GM19438 (cell line): ENCODE measurements around the gene BAZ1B.
"Not testable (repeated sequence)": the region's sequence is repeated elsewhere in the genome, so short reads cannot be mapped to it uniquely, and the experiment has no call there.

ENCODE experiments used
- ATAC-seq: cut with Tn5 transposase; IDR thresholded peaks from one replicate; pipeline ENCODE4 v1.9.1; 2021; ENCODE audit warnings: low read depth; ENCODE audit not compliant: unreplicated experiment

BAZ1B gene

DNA sequence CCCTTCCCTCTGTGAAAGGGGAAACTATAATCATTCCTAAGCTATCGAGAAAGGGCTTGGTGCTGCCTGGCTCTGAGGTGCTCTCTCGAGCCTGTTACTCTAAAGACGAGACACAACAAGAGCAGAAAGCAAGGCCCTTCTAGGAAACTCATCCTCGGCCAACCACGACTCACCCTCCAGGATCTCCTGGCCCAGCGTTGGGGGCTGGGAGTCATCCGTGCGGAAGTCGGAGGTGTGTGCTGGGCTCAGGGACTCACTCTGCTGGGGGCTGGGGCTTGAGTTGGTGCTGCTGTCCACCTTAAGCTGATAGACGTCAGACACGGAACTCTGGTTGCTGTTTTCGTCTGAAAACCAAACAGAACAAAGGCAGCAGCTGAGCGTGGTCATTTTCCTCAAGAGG, 17.6 kb upstream of the BAZ1B start:
- ATAC-seq: no peak

DNA sequence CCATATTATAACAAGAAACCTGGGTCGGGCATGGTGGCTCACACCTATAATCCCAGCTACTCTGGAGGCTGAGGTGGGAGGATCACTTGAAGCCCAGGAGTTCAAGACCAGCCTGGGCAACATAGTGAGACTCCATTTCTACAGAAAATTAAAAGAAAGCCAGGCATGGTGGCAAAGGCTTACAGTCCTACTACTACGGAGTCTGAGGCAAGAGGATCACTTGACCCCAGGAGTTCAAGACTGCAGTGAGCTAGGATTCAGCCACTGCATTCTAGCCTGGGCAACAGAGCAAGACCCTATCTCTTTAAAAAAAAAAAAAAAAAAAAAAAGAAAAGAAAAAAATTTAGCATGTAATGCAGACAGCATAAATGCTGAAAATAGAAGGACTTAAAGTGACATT, 16.4 kb upstream of the BAZ1B start:
- ATAC-seq: not testable (repeated sequence)

DNA sequence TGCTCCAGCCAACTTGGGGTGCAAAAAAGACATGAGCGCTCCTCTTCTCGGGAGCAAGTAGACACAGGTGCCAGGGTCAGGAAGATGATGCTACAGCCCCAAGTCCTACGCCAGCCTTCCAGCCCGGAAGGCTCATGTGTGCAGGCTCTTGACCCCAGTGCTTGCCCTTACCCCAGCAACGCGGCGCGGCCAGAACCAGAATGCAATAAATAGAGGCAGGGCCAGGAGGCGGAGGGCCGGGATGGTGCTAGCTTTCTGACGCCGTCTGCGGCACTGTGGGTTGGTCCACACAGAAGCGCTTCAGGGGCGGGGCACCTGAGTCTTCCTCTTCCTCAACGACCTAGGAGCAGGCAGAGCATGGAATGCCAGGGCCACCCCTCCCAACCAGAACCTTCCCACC, 15.0 kb upstream of the BAZ1B start:
- ATAC-seq: no peak

DNA sequence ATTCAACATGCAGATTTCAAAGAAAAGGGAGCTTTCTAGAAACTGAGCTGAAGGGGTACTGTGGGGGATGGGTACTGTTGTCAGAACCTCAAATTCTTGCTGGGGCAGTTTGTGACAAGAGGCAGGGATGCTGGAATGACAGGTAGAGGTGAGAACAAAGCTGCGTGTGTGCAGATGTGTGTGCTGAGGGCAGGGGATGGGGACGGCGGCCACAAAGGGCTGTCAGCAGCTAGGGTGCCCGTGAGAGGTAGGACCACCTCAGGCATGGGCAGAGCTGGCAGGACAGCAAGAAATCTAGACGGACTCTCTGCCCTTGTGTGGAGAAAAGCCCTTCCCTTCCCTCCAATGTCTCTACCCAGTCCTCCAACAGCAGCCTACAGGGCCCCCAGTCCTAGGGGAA, 14.4 kb upstream of the BAZ1B start:
- no peak for ATAC-seq

DNA sequence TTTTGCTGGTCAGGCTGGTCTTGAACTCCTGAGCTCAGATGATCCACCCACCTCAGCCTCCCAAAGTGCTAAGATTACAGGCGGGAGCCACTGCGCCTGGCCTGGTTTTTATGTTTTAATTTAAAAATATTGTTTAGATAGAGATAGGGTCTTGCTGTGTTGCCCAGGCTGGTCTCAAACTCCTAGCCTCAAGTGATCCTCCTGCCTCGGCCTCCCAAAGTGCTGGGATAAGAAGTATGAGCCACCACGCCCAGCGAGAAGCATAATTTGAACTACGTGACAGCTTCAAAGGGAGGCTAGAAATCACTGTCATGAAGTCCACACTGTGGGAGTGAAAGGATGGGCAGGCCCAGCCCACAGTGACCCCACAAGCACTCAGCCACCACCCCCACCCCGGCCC, 13.8 kb upstream of the BAZ1B start:
- not testable (repeated sequence) for ATAC-seq

DNA sequence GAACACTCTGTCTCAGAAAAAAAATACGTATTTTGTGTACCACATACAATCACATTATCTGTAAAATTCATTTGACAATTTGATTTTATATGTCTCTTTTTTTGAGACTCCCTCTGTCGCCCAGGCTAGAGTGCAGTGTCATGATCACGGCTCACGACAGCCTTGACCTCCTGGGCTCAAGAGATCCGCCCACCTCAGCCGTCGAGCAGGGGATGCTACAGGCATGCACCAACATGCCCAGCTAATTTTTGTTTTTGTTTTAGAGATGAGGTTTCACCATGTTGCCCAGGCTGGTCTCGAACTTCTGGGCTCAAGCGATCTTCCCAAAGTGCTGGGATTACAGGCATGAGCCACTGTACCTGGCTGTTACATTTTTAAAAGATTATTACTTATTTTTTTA, 11.6 kb upstream of the BAZ1B start:
- no peak for ATAC-seq

DNA sequence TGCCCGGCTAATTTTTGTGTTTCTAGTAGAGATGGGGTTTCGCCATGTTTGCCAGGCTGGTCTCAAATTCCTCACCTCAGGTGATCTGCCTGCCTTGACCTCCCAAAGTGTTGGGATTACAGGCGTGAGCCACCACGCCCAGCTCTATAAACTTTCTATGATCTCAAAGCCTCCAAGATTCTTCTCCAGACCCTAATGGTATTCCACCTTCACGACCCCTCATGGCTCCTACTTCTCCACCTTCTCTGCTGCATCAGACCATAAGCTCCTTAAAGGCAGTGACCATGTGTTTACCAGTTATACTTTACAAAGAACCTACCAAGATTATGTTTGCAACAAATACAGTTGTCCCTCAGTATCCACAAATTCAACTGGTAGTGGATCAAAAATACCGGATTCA, 10.1 kb upstream of the BAZ1B start:
- no peak for ATAC-seq

DNA sequence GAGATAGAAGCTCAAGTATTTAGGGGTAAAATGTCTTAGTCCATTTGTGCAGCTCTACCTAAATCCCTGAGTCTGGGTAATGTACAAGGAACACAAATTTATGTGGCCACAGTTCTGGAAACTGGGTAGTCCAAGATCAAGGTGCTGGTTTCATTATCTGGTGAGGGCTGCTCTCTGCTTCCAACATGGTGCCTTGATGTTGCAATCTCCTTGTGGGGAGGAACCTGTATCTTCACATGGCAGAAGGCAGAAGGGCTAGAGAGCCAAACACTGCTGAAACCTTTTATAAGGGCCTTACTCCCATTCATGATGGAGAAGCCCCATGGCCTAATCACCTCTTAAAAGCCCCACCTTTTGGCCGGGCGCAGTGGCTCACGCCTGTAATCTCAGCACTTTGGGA, 8.7 kb upstream of the BAZ1B start:
- no peak for ATAC-seq

DNA sequence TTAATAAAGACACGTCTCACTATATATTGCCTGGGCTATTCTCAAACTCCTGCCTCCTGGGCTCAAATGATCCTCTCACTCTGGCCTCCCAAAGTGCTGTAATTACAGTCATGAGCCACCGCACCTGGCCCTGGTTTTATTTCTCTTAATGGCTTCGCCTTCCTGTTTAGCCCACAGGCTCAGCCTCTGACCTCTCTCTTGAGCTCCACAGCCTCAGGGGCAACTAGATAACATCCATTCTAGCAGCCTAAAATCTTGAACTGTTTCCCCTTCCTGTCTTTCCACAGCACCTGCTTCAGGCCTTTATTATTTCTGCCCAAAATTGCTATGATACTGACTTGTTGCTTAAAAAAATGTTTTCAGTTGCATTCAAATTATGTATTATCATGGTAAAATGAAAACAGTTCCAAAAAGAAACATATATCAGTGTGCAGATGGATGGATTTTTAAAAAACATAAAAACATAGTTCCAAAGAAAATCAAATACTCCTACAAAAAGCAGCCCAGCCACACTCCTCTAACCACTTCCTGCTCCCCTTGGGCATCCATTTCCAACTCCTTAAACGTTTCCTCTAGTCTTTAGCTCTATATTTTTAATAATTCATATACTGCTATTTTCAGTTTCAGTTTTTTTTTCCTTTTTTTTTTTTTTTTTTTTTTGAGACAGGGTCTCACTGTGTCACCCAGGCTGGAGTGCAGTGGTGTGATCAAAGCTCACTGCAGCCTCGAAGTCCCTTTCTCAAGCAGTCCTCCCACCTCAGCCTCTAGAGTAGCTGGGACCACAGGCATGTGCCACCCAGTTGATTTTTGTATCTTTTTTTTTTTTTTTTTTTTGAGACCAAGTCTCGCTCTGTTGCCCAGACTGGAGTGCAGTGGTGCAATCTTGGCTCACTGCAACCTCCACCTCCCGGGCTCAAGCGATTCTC, 5.1 kb upstream of the BAZ1B start:
- no peak for ATAC-seq

DNA sequence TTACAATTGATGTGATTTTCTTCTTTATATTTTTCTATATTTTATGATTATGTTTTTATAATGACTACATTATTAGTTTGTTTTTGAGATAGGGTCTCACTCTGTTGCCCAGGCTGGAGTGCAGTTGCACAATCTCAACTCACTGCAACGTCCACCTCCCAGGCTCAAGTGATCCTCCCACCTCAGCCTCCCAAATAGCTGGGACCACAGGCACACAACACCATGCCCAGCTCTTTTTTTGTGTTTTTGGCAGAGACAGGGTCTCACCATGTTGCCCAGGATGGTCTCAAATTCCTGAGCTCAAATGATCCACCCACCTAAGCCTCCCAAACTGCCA, 4.0 kb upstream of the BAZ1B start:
- not testable (repeated sequence) for ATAC-seq

DNA sequence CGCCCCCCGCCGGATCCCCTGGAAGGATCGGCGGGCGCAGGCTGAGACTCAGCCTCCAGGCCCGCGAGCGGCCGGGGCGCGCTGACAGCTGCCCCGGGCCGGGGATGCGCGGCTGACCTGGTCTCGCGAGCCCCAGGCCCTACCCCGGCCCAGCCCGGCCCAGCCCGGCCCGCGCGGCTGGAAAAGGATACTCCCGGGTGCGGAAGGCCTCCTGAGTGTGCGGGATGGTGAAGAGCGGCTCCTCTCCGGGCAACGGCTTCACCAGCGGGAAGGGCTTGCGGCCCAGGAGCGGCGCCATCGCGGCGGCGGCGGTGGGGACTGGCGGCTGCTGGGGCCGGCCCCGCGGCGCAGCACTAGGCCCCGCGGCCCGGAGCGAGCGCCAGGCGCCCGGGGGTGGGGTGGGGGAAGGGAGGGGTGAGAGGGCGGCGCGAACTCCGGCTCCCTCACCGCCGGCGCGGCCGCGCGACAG, 423 bp downstream of the BAZ1B start:
- peak; percentile 36 for ATAC-seq

DNA sequence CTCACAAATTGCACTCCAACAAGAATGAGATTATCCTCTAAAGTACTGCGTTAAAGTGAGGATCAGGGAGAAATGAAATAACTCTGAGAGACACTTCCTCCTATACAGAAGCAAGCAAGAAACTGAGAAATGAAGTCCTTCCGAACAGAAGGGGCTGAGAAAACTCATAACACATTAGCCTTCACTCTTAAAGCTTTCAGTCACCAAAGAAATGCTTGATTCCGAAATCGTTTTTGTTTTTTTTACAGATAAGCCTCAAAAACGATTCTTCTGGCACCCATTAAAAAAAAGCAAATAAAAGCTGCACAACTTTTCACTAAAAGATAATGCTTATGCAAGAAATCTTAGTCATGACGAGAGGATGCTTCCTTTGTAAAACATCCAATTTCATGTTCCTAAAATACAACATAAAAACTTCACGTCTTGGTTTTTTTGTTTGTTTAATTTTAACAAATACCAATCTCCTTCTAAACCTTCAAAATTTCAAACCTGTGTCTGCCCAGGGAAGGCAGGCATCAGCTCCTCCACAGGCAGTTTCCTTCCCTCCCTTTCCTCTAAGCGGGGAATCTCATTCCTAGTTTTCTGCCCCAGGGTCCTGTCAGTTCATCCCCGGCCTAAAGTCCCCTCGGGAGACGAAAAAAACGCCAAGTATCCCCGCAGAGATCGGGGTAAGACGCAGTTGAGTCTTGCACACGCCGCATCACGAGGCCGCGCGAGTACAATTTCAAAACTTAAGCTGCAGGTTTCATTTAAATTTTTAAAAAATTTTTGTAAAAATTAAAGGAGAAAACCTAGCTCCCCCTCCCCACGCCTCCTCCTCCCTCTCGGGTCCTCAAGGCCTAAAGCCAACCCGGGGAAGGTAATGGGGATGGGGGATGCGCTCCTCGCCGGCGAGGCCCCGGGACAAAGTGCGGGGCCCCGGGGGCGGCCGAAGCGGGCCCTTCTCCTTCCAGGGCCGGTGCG, 1.1 kb downstream of the BAZ1B start:
- ATAC-seq: no peak

DNA sequence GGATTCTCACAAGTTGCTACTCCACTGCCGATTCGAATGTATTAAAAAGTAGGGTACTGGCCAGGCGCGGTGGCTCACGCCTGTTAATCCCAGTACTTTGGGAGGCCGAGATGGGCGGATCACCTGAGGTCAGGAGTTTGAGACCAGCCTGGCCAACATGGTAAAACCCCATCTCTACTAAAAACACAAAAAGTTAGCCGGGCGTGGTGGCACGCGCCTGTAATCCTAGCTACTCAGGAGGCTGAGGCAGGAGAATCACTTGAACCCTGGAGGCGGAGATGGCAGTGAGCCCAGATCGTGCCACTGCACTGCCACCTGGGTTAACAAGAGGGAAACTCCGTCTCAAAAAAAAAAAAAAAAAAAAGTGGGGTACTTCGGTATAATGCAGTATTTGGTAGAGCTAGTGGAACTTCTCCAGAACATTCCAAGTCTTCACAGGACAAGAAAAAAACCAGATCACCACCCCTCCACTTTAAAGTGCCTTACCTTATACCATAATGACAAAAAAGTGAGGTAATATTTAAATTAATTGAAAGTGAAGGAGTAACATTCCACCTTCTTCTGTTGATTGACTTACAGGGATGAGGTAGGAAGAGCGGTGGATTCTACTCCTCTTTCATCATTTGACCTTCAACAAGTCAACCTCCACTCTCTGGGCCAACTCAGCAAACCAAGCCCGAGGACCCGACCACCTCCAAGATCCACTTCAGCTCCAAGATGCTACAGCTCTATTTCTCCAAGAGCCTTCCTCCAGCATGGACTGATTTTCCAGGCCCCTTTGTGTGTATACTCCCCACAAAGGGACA, 2.0 kb downstream of the BAZ1B start:
- ATAC-seq: no peak

DNA sequence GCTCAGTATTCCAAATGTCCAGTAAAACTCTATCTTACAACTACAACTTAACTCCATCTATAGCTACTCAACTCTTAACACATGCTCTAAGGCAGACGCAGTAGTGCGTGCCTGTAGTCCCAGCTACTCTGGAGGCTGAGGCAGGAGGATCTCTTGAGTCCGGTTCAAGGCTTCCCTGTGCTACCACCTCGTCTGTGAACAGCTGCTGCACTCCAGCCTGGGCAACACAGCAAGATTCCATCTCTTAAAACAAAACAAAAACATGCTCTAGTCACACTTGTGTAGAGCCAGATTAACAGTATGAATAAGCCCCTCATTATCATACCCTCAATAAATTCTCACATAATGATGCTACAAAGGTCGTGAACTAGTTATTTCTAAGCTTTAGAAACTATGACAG, 3.6 kb downstream of the BAZ1B start:
- ATAC-seq: no peak

DNA sequence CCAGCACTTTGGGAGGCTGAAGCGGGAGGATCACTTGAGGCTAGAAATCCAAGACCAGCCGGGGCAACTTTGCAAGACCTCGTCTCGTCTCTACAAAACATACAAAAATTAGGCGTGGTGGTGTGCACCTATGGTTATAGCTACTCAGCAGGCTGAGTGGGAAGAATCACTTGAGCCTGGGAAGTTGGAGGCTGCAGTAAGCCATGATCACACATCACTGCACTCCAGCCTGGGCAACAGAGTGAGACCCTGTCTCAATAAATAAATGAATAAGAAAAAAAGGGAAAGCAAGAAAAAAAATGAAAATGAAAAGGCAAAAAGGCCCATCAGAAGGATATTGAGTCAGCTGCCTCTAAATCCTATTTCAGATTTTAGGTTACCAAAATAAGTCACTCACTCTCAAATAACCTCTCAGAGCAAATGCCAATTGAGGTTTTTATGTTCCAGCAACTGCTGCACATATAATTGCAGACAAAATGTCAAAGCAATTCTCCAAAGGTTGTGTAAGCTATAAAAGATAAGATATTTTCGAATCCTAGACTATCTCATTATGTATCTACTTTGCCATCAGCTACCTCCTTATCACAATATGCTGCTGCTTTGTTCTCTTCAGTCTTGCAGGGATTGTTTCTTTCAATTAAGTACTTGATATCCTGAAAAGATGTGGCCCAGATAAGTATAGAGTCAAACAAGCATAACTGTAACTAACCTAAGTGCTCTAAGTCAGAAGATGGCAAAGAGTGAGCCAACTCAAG, 4.7 kb downstream of the BAZ1B start:
- ATAC-seq: no peak

DNA sequence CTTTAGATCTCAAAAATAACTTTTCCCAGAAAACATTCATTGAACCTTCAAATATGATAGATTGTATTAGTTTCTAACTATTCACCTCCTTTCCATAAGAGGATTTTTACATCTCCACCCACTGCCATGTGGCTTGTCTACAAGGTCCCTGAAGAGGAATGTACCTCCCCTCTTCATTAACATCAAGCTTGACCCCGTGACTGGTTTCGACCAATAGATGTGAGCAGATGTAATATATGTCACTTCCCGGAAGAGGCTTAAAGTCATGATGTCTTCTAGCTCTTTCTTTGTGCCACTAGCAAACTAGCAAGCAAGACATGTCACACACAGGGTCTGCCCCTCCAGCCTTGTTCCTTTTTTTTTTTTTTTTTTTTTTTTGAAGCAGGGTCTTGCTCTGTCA, 6.9 kb downstream of the BAZ1B start:
- no peak for ATAC-seq

DNA sequence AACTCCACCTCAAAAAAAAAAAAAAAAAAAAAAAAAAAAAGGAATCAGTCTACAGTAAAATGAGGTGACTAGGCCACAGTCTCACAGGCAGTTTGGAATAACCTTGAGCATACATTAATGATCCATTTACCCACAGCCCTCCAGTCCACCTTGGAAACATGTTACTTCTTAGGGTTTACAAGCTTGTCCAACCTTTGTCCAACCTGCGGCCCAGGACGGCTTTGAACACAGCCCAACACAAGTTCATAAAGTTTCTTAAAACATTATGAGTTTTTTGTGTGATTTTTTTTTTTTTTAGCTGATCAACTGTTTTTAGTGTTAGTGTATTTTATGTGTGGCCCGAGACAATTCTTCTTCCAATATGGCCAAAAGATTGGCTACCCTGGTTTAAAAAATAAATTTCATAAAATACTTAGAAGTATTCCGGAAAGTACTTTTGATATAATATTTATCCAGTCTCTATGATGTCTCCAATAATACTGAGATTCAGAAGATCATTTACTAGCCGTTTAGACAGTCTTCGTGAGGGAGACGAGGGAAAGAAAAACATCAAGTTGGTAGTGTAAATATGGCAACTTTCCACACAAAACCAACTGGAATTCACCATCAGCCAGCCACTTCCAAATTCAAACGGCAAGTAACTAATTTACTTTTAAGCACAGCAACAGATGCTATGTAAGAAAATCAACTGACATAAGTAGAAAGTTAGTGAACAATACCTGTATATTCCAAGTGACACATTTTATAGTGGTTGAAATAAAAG, 9.9 kb downstream of the BAZ1B start:
- ATAC-seq: no peak

DNA sequence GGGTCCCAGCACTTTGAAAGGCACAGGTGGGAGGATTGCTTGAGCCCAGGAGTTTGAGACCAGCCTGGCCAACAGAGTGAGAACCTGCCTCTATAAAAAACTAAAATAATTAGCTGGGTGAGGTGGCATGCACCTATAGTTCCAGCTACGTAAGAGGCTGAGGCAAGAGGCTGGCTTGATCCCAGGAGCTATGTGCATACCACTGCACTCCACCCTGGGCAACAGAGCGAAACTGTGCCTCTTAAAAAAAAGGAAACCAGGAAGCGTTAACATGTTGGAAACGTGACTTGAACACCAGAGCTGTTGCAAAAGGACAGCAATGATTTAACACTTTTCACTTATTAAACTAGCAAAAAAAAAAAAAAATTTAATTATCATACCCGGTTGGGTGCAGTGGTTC, 12.6 kb downstream of the BAZ1B start:
- no peak for ATAC-seq

DNA sequence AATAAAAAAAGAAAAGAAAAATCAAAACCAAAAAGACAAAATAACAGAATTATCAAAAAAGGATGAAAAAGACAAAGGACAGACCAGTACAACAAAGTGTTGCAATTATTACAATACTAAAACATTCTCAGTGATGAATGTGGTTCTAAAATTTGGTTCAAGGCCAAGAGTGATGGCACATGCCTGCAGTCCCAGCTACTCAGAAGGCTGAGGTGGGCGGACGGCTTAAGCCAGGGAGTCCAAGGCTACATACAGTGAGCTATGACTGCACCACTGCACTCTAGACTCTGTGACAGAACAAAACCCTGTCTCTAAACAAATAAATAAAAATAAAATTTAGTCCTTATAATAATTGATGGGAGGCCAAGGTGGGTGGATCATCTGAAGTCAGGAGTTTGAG, 14.5 kb downstream of the BAZ1B start:
- no peak for ATAC-seq
